DLD1 (cell line): ENCODE measurements around the gene OR2A2.

ENCODE experiments used
- in situ Hi-C: cut with HindIII; loops from 2 replicates; pipeline ENCODE4 v1.10.0; 2017; ENCODE audit warnings: low sequenced_read_pairs

The OR2A2 gene

DNA sequence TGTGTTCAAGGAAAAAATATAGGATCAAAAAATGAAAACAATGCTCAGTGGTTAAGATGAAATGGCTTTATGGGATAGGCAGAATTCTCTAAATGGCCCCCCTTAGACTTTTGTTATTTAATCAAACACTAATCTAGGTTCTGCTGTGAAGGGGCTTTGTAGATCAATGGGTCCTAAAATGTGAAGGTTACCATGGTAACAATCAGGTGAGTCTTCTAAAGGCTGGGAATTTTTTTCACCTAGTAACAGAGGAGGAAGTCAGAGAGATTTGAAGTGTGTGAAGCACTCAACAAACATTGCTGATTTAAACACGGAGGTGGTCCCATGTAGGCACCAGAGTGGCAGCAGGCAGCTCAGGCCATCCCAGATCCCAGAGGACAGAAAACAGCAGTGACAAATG is 24.7 kb downstream of the OR2A2 start:
- in situ Hi-C loops = no loop called here

DNA sequence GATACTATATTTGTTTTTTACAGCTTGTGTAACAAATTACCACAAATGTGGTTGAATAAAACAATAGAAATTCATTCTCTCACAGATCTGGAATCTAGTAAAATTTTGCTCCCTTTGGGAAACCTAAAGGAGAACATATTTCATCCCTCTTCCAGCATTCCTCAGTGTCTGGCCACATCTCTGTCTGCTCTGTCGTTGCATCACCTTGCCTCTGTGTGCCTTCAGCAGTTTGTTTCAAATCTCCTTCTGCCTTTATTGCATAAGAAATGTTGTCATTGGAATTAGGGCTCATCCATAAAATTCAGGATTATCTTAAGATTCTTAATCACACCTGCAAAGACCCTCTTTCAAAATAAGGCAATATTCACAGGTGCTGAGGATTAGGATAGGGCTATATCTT is 28.1 kb downstream of the OR2A2 start:
- in situ Hi-C loops = no loop called here

GRCh38 chr7:144142187-144142586 is 32.8 kb downstream of the OR2A2 start:
- in situ Hi-C loops = no loop called here

- in situ Hi-C loops = no loop called here
These were observed 35.0 kb downstream of the OR2A2 start for GRCh38 chr7:144144426-144144825.

DNA sequence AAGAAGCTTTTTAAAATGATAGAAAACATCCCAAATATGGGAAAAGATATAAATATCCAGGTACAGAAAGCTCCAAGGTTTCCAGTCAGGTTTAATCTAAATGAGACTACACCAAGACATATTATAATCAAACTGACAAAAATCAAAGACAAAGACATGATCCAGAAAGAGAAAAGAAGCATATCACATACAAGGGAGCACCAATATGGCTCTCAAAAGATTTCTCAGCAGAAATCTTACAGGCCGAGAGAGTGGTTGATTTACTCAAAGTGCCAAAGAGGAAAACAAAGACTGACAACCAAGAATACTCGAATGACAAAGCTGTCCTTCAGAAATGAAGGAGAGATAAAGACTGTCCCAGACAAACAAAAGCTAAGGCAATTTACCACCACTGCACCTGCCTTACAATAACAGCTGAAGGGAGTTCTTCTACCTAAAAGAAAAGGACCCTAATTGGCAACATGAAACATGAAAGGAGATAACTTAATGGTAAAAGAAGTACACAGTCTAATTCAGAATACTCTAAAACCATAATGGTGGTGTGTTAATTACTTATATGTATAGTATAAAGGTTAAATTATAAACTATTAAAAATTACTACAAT is 38.9 kb downstream of the OR2A2 start:
- in situ Hi-C loops = no loop called here

DNA sequence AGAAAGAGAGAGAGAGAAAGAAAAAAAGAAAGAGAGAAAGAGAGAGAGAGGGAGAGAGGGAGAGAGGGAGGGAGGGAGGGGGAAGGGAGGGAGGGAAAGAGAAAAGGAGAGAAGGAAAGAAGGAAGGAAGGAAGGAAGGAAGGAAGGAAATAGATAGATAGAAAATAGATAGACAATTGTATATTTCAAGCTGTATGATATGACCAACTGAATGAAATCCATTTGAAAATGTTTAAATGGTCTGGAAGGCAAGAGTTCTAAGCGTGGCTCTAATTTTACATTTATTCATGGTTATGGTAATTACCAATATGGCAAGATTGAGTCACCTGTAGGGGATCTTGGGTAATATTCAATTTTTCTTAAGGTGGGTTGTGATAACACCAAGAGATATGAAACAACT is 49.5 kb downstream of the OR2A2 start:
- in situ Hi-C loops = no loop called here
